SJSA1 (cell line): ENCODE data around the gene CEP164. TPM values are rescaled to one million over a fixed set of nuclear protein-coding genes. Genes with fewer than 3 reads are reported as not detected.

Source experiments
- DNase-seq, 2 experiments: peaks; one replicate each; pipeline ENCODE4 v3.0.0-alpha.2; 2015 to 2020; ENCODE audit warnings: low spot score in 2 of 2, low read depth in 1 of 2
- H3K27ac ChIP-seq: fragments of 250-450 bp; sonication (Bioruptor Pico); 2 replicates; pipeline ENCODE4 v1.5.1; 2020; ENCODE audit warnings: mild to moderate bottlenecking, moderate library complexity
- H3K27me3 ChIP-seq: fragments of 250-450 bp; sonication (Bioruptor Pico); replicated peaks from 2 replicates; pipeline ENCODE4 v1.5.1; 2020; ENCODE audit warnings: mild to moderate bottlenecking, moderate library complexity
- H3K36me3 ChIP-seq: fragments of 250-450 bp; sonication (Bioruptor Pico); 2 replicates; pipeline ENCODE4 v1.5.1; 2020; ENCODE audit warnings: mild to moderate bottlenecking
- H3K4me1 ChIP-seq: fragments of 250-450 bp; sonication (Bioruptor Pico); replicated peaks from 2 replicates; pipeline ENCODE4 v1.6.1; 2021; ENCODE audit warnings: mild to moderate bottlenecking
- H3K4me3 ChIP-seq: fragments of 250-450 bp; sonication (Bioruptor Pico); 2 replicates; pipeline ENCODE4 v1.5.1; 2020; ENCODE audit warnings: mild to moderate bottlenecking
- H3K9me3 ChIP-seq: fragments of 250-450 bp; sonication (Bioruptor Pico); replicated peaks from 2 replicates; pipeline ENCODE4 v1.5.1; 2020; ENCODE audit warnings: mild to moderate bottlenecking
- total RNA-seq: library from RNA; depleted of rRNA; stranded (reverse); fragments of >200 nt; shearing (Covaris generic); gene quantifications from 2 replicates; pipeline ENCODE4 v1.2.3, GENCODE V29; 2014

The CEP164 gene
- total RNA-seq, 1 experiment from 2014 or later: 24.8 TPM

GRCh38 chr11:117296881-117297280 lies 30.8 kb upstream of the CEP164 start:
- Histone ChIP-seq H3K4me1 (no peaks in the 10 kb centered on the region), H3K27me3 (no peaks in the 10 kb centered on the region), H3K36me3 (no peaks in the 10 kb centered on the region), H3K9me3 (no peaks in the 10 kb centered on the region), H3K27ac (no peak overlapping the region), H3K4me3 (no peak overlapping the region)
- no peak for DNase-seq

GRCh38 chr11:117298195-117298594 lies 29.5 kb upstream of the CEP164 start:
- no peaks in the 10 kb centered on the region for H3K9me3 ChIP-seq
- no peaks in the 10 kb centered on the region for H3K27me3 ChIP-seq
- no peak overlapping the region for H3K27ac ChIP-seq
- no peak for DNase-seq
- H3K36me3 ChIP-seq: no peaks in the 10 kb centered on the region
- no peak overlapping the region for H3K4me3 ChIP-seq
- H3K4me1 ChIP-seq: no peaks in the 10 kb centered on the region

- no peak for DNase-seq
- Histone ChIP-seq H3K36me3 (no peaks in the 10 kb centered on the region), H3K4me3 (no peak overlapping the region), H3K9me3 (no peaks in the 10 kb centered on the region), H3K27ac (no peak overlapping the region), H3K27me3 (no peaks in the 10 kb centered on the region), H3K4me1 (no peaks in the 10 kb centered on the region)
Observed at GRCh38 chr11:117299351-117300282, 28.0 kb upstream of the CEP164 start.

- H3K27me3 ChIP-seq: no peaks in the 10 kb centered on the region
- no peak for DNase-seq
- H3K4me3 ChIP-seq: no peak overlapping the region
- no peak overlapping the region for H3K27ac ChIP-seq
- no peaks in the 10 kb centered on the region for H3K4me1 ChIP-seq
- no peaks in the 10 kb centered on the region for H3K9me3 ChIP-seq
- H3K36me3 ChIP-seq: no peaks in the 10 kb centered on the region
Observed at GRCh38 chr11:117300283-117300663, 27.4 kb upstream of the CEP164 start.

- no peak overlapping the region for H3K27ac ChIP-seq
- H3K36me3 ChIP-seq: no peaks in the 10 kb centered on the region
- H3K27me3 ChIP-seq: no peaks in the 10 kb centered on the region
- no peak for DNase-seq
- H3K4me3 ChIP-seq: no peak overlapping the region
- H3K4me1 ChIP-seq: no peaks in the 10 kb centered on the region
- H3K9me3 ChIP-seq: no peaks in the 10 kb centered on the region
Observed at GRCh38 chr11:117300773-117301172, 26.9 kb upstream of the CEP164 start.

- no peak for DNase-seq
Observed at GRCh38 chr11:117302228-117302627, 25.4 kb upstream of the CEP164 start.

GRCh38 chr11:117303101-117303500 lies 24.6 kb upstream of the CEP164 start:
- no peaks in the 10 kb centered on the region for H3K27me3 ChIP-seq
- no peak overlapping the region for H3K27ac ChIP-seq
- H3K36me3 ChIP-seq: no peaks in the 10 kb centered on the region
- no peaks in the 10 kb centered on the region for H3K4me1 ChIP-seq
- H3K4me3 ChIP-seq: no peak overlapping the region
- no peaks in the 10 kb centered on the region for H3K9me3 ChIP-seq
- DNase-seq: no peak

More at GRCh38 chr11:117302228-117302627, 25.4 kb upstream of the CEP164 start:
- no peaks in the 10 kb centered on the region for H3K36me3 ChIP-seq
- H3K4me3 ChIP-seq: no peak overlapping the region
- H3K9me3 ChIP-seq: no peaks in the 10 kb centered on the region
- no peak overlapping the region for H3K27ac ChIP-seq
- H3K27me3 ChIP-seq: no peaks in the 10 kb centered on the region
- H3K4me1 ChIP-seq: no peaks in the 10 kb centered on the region

GRCh38 chr11:117303646-117304315 lies 23.9 kb upstream of the CEP164 start:
- H3K27me3 ChIP-seq: no peaks in the 10 kb centered on the region
- no peaks in the 10 kb centered on the region for H3K9me3 ChIP-seq
- no peak overlapping the region for H3K4me3 ChIP-seq
- no peak for DNase-seq
- no peaks in the 10 kb centered on the region for H3K36me3 ChIP-seq
- H3K27ac ChIP-seq: no peak overlapping the region
- H3K4me1 ChIP-seq: no peaks in the 10 kb centered on the region

GRCh38 chr11:117305145-117305544 lies 22.5 kb upstream of the CEP164 start:
- H3K27ac ChIP-seq: no peak overlapping the region
- H3K36me3 ChIP-seq: no peaks in the 10 kb centered on the region
- DNase-seq: no peak
- H3K9me3 ChIP-seq: no peaks in the 10 kb centered on the region
- no peak overlapping the region for H3K4me3 ChIP-seq
- no peaks in the 10 kb centered on the region for H3K27me3 ChIP-seq
- H3K4me1 ChIP-seq: no peaks in the 10 kb centered on the region

GRCh38 chr11:117309310-117309709 lies 18.3 kb upstream of the CEP164 start:
- no peaks in the 10 kb centered on the region for H3K9me3 ChIP-seq
- no peak overlapping the region for H3K4me3 ChIP-seq
- H3K27ac ChIP-seq: no peak overlapping the region
- H3K4me1 ChIP-seq: no peaks in the 10 kb centered on the region
- no peaks in the 10 kb centered on the region for H3K36me3 ChIP-seq
- no peak for DNase-seq
- no peaks in the 10 kb centered on the region for H3K27me3 ChIP-seq

GRCh38 chr11:117313091-117313490 lies 14.6 kb upstream of the CEP164 start:
- no peaks in the 10 kb centered on the region for H3K36me3 ChIP-seq
- DNase-seq: no peak
- peaks cover 6% of the 10 kb centered on the region for H3K4me1 ChIP-seq
- H3K4me3 ChIP-seq: no peak overlapping the region
- H3K27ac ChIP-seq: no peak overlapping the region
- H3K9me3 ChIP-seq: no peaks in the 10 kb centered on the region
- H3K27me3 ChIP-seq: no peaks in the 10 kb centered on the region

GRCh38 chr11:117313828-117314768 lies 13.6 kb upstream of the CEP164 start:
- Histone ChIP-seq H3K27ac (no peak overlapping the region), H3K4me3 (no peak overlapping the region), H3K9me3 (no peaks in the 10 kb centered on the region), H3K36me3 (no peaks in the 10 kb centered on the region), H3K27me3 (no peaks in the 10 kb centered on the region), H3K4me1 (peaks cover 6% of the 10 kb centered on the region)
- DNase-seq: no peak

GRCh38 chr11:117314840-117315239 lies 12.8 kb upstream of the CEP164 start:
- H3K9me3 ChIP-seq: no peaks in the 10 kb centered on the region
- no peak overlapping the region; the same call in 1 of the 2 replicates for H3K27ac ChIP-seq
- DNase-seq: no peak
- H3K36me3 ChIP-seq: no peaks in the 10 kb centered on the region
- peaks cover 6% of the 10 kb centered on the region for H3K4me1 ChIP-seq
- no peaks in the 10 kb centered on the region for H3K27me3 ChIP-seq
- H3K4me3 ChIP-seq: peak overlapping the region; percentile 71
